GM13977 (cell line): ENCODE data around the gene CACNA2D3.

ENCODE experiments used
- DNase-seq: peaks from one replicate; pipeline ENCODE4 v3.0.0; 2012; ENCODE audit warnings: low spot score
- CTCF ChIP-seq: IDR thresholded peaks from 2 replicates; pipeline ENCODE4 v1.5.1; 2012; ENCODE audit warnings: mild to moderate bottlenecking, control low read depth; ENCODE audit not compliant: insufficient read depth; ENCODE audit errors: extremely low read depth, missing control alignments
- in situ Hi-C: fragments of 300-500 bp; cut with MboI; formaldehyde crosslinking; loops from one replicate; pipeline ENCODE4 v1.12.0; 2022; ENCODE audit warnings: low sequenced_read_pairs, low pct_unique_long_range_greater_than_20kb, mixed read lengths, inconsistent platforms; ENCODE audit not compliant: unreplicated experiment

The CACNA2D3 gene

DNA sequence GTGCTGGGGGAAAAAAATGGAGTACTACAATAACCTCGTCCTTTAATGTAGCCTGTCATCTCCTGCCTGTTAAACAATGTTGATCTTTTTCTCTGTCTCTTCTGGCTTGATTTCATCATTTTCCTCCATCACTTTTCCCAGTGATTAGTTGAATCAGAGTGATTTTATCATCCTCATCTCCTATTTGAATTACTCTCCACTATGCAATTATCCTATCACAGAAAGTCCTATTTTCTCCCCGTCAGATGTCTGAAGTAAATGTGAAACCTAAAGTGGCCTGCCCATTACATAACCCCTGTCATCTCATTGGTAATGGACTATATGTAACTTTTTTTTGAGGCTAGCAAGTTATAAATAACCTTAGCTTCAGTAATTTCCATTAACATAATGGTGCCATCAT, 201.8 kb downstream of the CACNA2D3 start:
- no peak for TF ChIP-seq CTCF
- in situ Hi-C loops: no loop called here
- DNase-seq: no peak

- no peak for TF ChIP-seq CTCF
- DNase-seq: no peak
- in situ Hi-C loops: no loop called here
Observed at GRCh38 chr3:54326951-54327350, 204.6 kb downstream of the CACNA2D3 start.

- TF ChIP-seq CTCF: no peak
- DNase-seq: no peak
- in situ Hi-C loops: no loop called here
Observed at GRCh38 chr3:54331341-54331740, 209.0 kb downstream of the CACNA2D3 start.

DNA sequence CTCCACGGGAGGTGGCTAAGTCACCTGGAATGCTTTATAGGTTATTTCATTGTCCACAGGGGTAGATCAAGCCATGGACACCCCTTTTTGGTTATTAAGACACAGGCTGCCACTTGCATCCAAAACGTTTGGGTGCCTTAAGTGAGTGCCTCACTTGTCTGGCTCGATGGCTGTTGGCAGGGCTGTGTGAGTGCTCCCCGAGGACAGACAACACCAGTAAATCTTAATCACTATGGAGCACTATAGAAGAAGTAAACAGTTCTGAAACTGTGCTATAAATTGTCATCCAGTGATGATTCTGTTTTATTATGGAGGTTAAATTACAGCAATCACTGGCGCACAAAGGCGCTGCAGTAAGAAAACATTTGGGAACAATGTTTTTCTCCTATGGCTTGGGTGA, 215.5 kb downstream of the CACNA2D3 start:
- in situ Hi-C loops: no loop called here
- no peak for TF ChIP-seq CTCF
- no peak for DNase-seq

DNA sequence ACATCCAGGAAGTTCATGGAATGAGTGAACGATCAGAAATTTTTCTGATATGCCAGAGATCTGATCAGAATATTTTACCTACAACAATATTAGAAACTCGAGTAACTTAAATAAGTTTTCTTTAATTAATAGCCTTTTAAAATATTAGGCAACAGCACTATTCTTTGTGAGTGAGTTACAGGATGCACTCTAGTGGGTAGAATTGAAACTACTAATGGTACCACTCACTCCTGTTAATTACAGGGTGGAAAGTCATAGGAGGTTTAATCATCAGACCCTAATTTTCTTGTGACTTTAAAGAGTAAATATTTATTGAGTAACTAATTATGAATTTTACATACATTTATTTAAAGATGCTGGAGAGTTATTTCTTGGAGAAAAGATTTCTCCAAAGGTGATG, 217.3 kb downstream of the CACNA2D3 start:
- no peak for TF ChIP-seq CTCF
- DNase-seq: no peak
- in situ Hi-C loops: no loop called here

- TF ChIP-seq CTCF: no peak
- in situ Hi-C loops: no loop called here
- no peak for DNase-seq
Observed at GRCh38 chr3:54341811-54342210, 219.5 kb downstream of the CACNA2D3 start.

DNA sequence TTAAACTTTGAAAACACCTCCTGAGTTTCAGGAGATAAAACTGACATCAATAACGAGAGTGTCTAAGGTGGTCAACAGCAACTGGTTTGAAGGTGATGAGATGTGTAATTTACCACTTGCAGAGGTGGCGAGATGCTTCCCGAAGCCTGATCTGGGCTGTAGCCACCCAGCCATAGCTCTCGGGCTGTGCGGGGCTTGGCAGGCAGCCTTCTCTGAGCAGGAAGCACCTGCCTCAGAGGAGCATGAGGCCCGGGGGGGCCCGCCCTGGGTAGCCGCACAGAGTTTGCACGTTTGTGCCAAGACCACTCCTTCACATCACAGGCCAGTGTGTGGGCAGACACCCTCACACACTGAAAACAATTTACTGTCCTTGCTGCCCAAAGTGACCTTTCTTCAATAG, 220.3 kb downstream of the CACNA2D3 start:
- in situ Hi-C loops: no loop called here
- TF ChIP-seq CTCF: no peak
- DNase-seq: no peak
